HT1080 (cell line): ENCODE results near the gene MPHOSPH9. TPM values are rescaled to one million over a fixed set of nuclear protein-coding genes. Genes with fewer than 3 reads are reported as not detected.
"Not testable (repeated sequence)": the region's sequence is repeated elsewhere in the genome, so short reads cannot be mapped to it uniquely, and the experiment has no call there.

Experiments
- DNase-seq: peaks from one replicate; pipeline ENCODE4 v3.0.0-alpha.2; 2015; ENCODE audit warnings: low read depth
- total RNA-seq: library from RNA; depleted of rRNA; stranded (reverse); fragments of >200 nt; shearing (Covaris generic); gene quantifications from 2 replicates; pipeline ENCODE4 v1.2.3, GENCODE V29; 2014

Gene MPHOSPH9
- total RNA-seq, 1 experiment from 2014 or later: 42.1 TPM

GRCh38 chr12:123231931-123232330 is 1.0 kb downstream of the MPHOSPH9 start:
- no peak for DNase-seq

GRCh38 chr12:123229051-123229450 is 3.9 kb downstream of the MPHOSPH9 start:
- no peak for DNase-seq

GRCh38 chr12:123227581-123228258 is 5.2 kb downstream of the MPHOSPH9 start:
- no peak for DNase-seq

GRCh38 chr12:123225443-123225842 is 7.5 kb downstream of the MPHOSPH9 start:
- no peak for DNase-seq

GRCh38 chr12:123223241-123223668 is 9.7 kb downstream of the MPHOSPH9 start:
- no peak for DNase-seq

- not testable (repeated sequence) for DNase-seq
These were observed 25.1 kb downstream of the MPHOSPH9 start for GRCh38 chr12:123207815-123208214.

GRCh38 chr12:123206794-123207193 is 26.1 kb downstream of the MPHOSPH9 start:
- DNase-seq: peak; percentile 11

GRCh38 chr12:123200414-123200813 is 32.5 kb downstream of the MPHOSPH9 start:
- no peak for DNase-seq

GRCh38 chr12:123199936-123200335 is 33.0 kb downstream of the MPHOSPH9 start:
- DNase-seq: no peak

- no peak for DNase-seq
These were observed 45.3 kb downstream of the MPHOSPH9 start for GRCh38 chr12:123187637-123188036.

GRCh38 chr12:123180171-123180570 is 52.8 kb downstream of the MPHOSPH9 start:
- no peak for DNase-seq

- no peak for DNase-seq
These were observed 61.0 kb downstream of the MPHOSPH9 start for GRCh38 chr12:123171967-123172366.

- no peak for DNase-seq
These were observed 65.6 kb downstream of the MPHOSPH9 start for GRCh38 chr12:123167329-123167728.

- no peak for DNase-seq
These were observed 67.4 kb downstream of the MPHOSPH9 start for GRCh38 chr12:123165537-123165936.

- DNase-seq: no peak
These were observed 68.2 kb downstream of the MPHOSPH9 start for GRCh38 chr12:123164710-123165261.

GRCh38 chr12:123164222-123164621 is 68.7 kb downstream of the MPHOSPH9 start:
- no peak for DNase-seq

- no peak for DNase-seq
These were observed 69.7 kb downstream of the MPHOSPH9 start for GRCh38 chr12:123163227-123163626.

GRCh38 chr12:123160801-123161487 is 72.0 kb downstream of the MPHOSPH9 start:
- DNase-seq: no peak

GRCh38 chr12:123153906-123154305 is 79.0 kb downstream of the MPHOSPH9 start:
- DNase-seq: no peak

- no peak for DNase-seq
These were observed 80.1 kb downstream of the MPHOSPH9 start for GRCh38 chr12:123152833-123153232.

GRCh38 chr12:123151457-123152454 is 81.2 kb downstream of the MPHOSPH9 start:
- DNase-seq: no peak
